BJ (cell line): Measurements from ENCODE around the gene ZNF621. TPM values are rescaled to one million over a fixed set of nuclear protein-coding genes. Genes with fewer than 3 reads are reported as not detected.

ENCODE experiments used
- CTCF ChIA-PET: fragments of 350-600 bp; formaldehyde crosslinking; extraction: SDS; loops from one replicate; lab custom pipeline; 2021; ENCODE audit warnings: antibody characterized with exemption, inconsistent platforms; lab: Yijun Ruan, JAX
- POLR2A ChIA-PET: fragments of 300-600 bp; sonication (Branson Sonifier 250); formaldehyde crosslinking; extraction: SDS; loops from one replicate; lab custom pipeline; 2021; ENCODE audit warnings: antibody characterized with exemption; lab: Charles Lee
- DNase-seq: peaks from one replicate; pipeline ENCODE4 v3.0.0-alpha.2; 2011; ENCODE audit warnings: low read depth
- H3K27me3 ChIP-seq: 2 replicates; pipeline ENCODE4 v1.6.0; 2011; ENCODE audit warnings: low read length; ENCODE audit not compliant: control insufficient read depth, insufficient read depth
- H3K36me3 ChIP-seq: 2 replicates; pipeline ENCODE4 v1.5.1; 2011; ENCODE audit warnings: low read length; ENCODE audit not compliant: control insufficient read depth, insufficient read depth
- H3K4me3 ChIP-seq: 2 replicates; pipeline ENCODE4 v1.5.1; 2011; ENCODE audit warnings: low read depth, mild to moderate bottlenecking, control low read depth, low read length
- CTCF ChIP-seq: IDR thresholded peaks from 2 replicates; pipeline ENCODE4 v1.5.1; 2011; ENCODE audit warnings: low read depth, mild to moderate bottlenecking, control low read depth, inconsistent platforms, low read length, moderate library complexity; ENCODE audit not compliant: insufficient read depth
- polyA plus RNA-seq: library from polyadenylated mRNA; depleted of rRNA; stranded (reverse); fragments of >200 nt; gene quantifications from 2 replicates; pipeline ENCODE4 v1.2.3, GENCODE V29; 2011

ZNF621 gene
- polyA plus RNA-seq, 1 experiment, result 13.2 TPM

- CTCF ChIA-PET, result no interaction called here
- H3K36me3 ChIP-seq, result peaks cover 8% of the 10 kb centered on the region
- POLR2A ChIA-PET, result interaction anchor here (0.6 kb wide), 1 partner anchor 1578 kb away, joined by 5 read pairs; no protein-coding TSS in a partner anchor
- H3K4me3 ChIP-seq, result no peak overlapping the region
- DNase-seq, result no peak
- TF ChIP-seq CTCF, result no peak
- no peaks in the 10 kb centered on the region for H3K27me3 ChIP-seq
Observed at GRCh38 chr3:40490916-40491315, 33.8 kb upstream of the ZNF621 start.

GRCh38 chr3:40494698-40495097, 30.1 kb upstream of the ZNF621 start:
- no peak for TF ChIP-seq CTCF
- H3K4me3 ChIP-seq, result no peak overlapping the region
- ChIA-PET CTCF (no interaction called here), POLR2A (no interaction called here)
- H3K27me3 ChIP-seq, result no peaks in the 10 kb centered on the region
- no peak for DNase-seq
- H3K36me3 ChIP-seq, result no peaks in the 10 kb centered on the region; the same call in 1 of the 2 replicates

GRCh38 chr3:40497288-40497687, 27.5 kb upstream of the ZNF621 start:
- CTCF ChIA-PET, result no interaction called here
- no peak for DNase-seq
- no peak overlapping the region for H3K4me3 ChIP-seq
- TF ChIP-seq CTCF, result no peak
- POLR2A ChIA-PET, result no interaction called here
- H3K36me3 ChIP-seq, result no peaks in the 10 kb centered on the region
- H3K27me3 ChIP-seq, result no peaks in the 10 kb centered on the region

GRCh38 chr3:40499952-40500351, 24.8 kb upstream of the ZNF621 start:
- no peak overlapping the region for H3K4me3 ChIP-seq
- ChIA-PET CTCF (no interaction called here), POLR2A (no interaction called here)

GRCh38 chr3:40502034-40502433, 22.7 kb upstream of the ZNF621 start:
- H3K36me3 ChIP-seq, result no peaks in the 10 kb centered on the region
- ChIA-PET CTCF (interaction anchor here (2.2 kb wide), 1 partner anchor 25 kb away, joined by 4 read pairs; the partner anchor contains the start of gene ZNF619), POLR2A (no interaction called here)
- DNase-seq, result no peak
- no peak for TF ChIP-seq CTCF
- H3K27me3 ChIP-seq, result no peaks in the 10 kb centered on the region
- no peak overlapping the region for H3K4me3 ChIP-seq

More at GRCh38 chr3:40499952-40500351, 24.8 kb upstream of the ZNF621 start:
- Histone ChIP-seq H3K36me3 (no peaks in the 10 kb centered on the region), H3K27me3 (no peaks in the 10 kb centered on the region)
- DNase-seq, result no peak
- no peak for TF ChIP-seq CTCF
